SW 1271 (cell line): ENCODE results near the gene ELOB.
A peak's percentile ranks its signal among the peaks of the same experiment; 100 is the strongest.

Experiments
- DNase-seq, 2 experiments: peaks; one replicate each; lab custom pipeline; 2025; lab: John Stamatoyannopoulos, UW

ELOB gene

GRCh38 chr16:2777231-2777902 lies at the start of gene ELOB:
Gene ELOB (minus strand): TSS chr16:2777280. CDS start chr16:2777239, 41 bp downstream.
- peak in 1 of 2 experiments; percentile 44 for DNase-seq

GRCh38 chr16:2825906-2826305 lies 48.8 kb upstream of the ELOB start:
- DNase-seq: no peak

GRCh38 chr16:2825049-2825742 lies 48.1 kb upstream of the ELOB start:
- no peak for DNase-seq

- DNase-seq: no peak
Observed at GRCh38 chr16:2824626-2825025, 47.5 kb upstream of the ELOB start.

- no peak for DNase-seq
Observed at GRCh38 chr16:2822496-2822895, 45.4 kb upstream of the ELOB start.

GRCh38 chr16:2822158-2822495 lies 45.0 kb upstream of the ELOB start:
- DNase-seq: no peak

- DNase-seq: no peak
Observed at GRCh38 chr16:2821487-2822157, 44.5 kb upstream of the ELOB start.

GRCh38 chr16:2820836-2821486 lies 43.9 kb upstream of the ELOB start:
- no peak for DNase-seq

GRCh38 chr16:2819939-2820835 lies 43.1 kb upstream of the ELOB start:
- DNase-seq: no peak

- DNase-seq: no peak
Observed at GRCh38 chr16:2819179-2819938, 42.3 kb upstream of the ELOB start.

GRCh38 chr16:2818272-2818876 lies 41.3 kb upstream of the ELOB start:
- DNase-seq: no peak

GRCh38 chr16:2817340-2818271 lies 40.5 kb upstream of the ELOB start:
- DNase-seq: no peak

- DNase-seq: no peak
Observed at GRCh38 chr16:2816751-2817339, 39.8 kb upstream of the ELOB start, which contains the start of gene PRSS21. Gene PRSS21 (plus strand): TSS chr16:2817237. CDS start chr16:2817269, 32 bp downstream.

GRCh38 chr16:2815299-2815771 lies 38.3 kb upstream of the ELOB start:
- no peak for DNase-seq

GRCh38 chr16:2814551-2815298 lies 37.6 kb upstream of the ELOB start:
- DNase-seq: no peak

GRCh38 chr16:2813771-2814221 lies 36.7 kb upstream of the ELOB start:
- DNase-seq: no peak

GRCh38 chr16:2811703-2812471 lies 34.8 kb upstream of the ELOB start:
- no peak for DNase-seq
